ENCODE data around the gene CARMIL3.
"Not testable (repeated sequence)": the region's sequence is repeated elsewhere in the genome, so short reads cannot be mapped to it uniquely, and the experiment has no call there.

The CARMIL3 gene, protein sequence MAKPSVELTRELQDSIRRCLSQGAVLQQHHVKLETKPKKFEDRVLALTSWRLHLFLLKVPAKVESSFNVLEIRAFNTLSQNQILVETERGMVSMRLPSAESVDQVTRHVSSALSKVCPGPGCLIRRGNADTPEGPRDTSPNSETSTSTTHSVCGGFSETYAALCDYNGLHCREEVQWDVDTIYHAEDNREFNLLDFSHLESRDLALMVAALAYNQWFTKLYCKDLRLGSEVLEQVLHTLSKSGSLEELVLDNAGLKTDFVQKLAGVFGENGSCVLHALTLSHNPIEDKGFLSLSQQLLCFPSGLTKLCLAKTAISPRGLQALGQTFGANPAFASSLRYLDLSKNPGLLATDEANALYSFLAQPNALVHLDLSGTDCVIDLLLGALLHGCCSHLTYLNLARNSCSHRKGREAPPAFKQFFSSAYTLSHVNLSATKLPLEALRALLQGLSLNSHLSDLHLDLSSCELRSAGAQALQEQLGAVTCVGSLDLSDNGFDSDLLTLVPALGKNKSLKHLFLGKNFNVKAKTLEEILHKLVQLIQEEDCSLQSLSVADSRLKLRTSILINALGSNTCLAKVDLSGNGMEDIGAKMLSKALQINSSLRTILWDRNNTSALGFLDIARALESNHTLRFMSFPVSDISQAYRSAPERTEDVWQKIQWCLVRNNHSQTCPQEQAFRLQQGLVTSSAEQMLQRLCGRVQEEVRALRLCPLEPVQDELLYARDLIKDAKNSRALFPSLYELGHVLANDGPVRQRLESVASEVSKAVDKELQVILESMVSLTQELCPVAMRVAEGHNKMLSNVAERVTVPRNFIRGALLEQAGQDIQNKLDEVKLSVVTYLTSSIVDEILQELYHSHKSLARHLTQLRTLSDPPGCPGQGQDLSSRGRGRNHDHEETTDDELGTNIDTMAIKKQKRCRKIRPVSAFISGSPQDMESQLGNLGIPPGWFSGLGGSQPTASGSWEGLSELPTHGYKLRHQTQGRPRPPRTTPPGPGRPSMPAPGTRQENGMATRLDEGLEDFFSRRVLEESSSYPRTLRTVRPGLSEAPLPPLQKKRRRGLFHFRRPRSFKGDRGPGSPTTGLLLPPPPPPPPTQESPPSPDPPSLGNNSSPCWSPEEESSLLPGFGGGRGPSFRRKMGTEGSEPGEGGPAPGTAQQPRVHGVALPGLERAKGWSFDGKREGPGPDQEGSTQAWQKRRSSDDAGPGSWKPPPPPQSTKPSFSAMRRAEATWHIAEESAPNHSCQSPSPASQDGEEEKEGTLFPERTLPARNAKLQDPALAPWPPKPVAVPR (N-terminal part only)

DNA sequence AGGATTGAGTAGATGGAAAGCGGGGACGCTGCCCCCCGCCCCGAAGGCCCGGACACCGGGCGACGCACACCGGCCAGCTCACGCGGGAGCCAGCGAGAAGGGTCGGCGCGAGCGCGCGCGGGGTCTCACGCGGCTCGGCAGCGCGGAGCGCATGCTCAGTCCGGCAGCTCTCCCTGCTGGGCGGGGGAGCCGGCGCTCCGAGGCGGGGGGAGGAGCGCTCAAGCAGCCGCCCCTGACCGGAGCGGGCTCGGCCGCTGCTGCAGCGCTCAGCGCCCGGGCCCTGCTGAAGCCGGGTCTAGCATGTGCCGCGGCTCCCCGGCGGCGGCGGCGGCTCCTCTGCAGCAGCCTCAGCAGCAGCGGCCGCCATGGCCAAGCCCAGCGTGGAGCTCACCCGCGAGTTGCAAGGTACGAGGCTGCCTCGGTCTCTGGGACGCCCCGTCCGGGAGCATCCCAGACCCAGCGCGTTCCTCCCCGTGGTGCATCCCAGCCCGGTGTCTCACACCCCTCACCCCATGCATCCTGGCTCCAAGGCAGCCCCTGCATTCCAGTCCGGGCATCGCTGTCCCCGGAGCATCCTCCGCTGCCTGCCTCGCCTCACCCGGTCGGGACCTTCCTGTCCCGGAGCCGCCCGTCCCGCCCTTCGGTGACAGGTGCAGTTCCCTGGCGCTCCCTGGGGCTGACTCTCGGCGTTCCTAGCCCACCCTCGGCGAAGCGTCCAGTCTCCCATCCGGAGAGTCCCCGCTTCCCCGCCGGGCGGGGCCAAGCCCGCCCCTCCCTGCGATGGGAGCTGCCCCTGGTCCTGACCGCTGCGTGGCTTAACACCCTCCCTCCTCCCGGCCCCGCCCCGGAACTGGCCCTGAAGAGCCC, at the start of gene CARMIL3:
Gene CARMIL3, plus strand, starts transcription at position 221 of the 867 bp plus-strand sequence. Its CDS starts 145 bp downstream, at position 366.
- peak; percentile 82 for DNase-seq (ENCODE audit: low spot score)

DNA sequence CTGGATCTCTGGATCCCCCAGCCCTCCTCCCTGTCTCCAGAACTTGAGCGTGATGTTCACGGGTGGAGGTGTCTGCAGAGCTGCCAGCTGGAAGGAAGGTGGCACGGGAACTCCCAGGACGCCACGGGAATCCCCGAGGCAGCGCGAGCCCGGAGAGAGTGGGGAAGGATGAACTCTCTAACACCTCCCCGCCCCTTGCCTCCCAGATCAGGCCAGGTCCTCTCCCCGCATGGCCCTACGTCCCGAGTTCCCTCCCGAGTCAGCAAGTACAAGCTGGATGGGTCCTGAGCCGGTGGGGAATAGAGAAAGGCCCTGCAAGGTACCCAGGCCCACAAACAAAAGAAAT, 45.4 kb upstream of the CARMIL3 start:
- DNase-seq (ENCODE audit: low spot score), result not testable (repeated sequence)

- DNase-seq (ENCODE audit: low spot score), result not testable (repeated sequence)
Measured at GRCh38 chr14:24006817-24007652, 44.8 kb upstream of the CARMIL3 start.

DNA sequence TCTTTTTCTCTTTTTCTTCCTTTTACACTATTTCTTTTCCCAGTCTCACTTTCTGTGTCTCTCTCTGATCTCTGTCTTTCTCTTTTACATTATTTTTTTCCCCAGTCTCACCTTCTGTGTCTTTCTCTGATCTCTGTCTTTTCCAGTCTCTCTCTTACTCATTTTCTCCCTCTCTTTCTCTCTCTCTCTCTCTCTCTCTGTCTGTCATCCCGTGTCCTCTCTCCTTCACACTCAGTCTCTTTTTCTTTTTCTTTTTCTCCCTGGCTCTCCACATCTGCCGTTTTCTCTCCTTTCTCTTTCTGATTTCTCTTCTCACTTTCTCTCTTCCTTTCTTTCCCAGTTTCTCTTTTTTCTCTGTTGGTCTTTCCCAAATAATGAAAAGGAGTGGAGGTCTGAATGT, 40.8 kb upstream of the CARMIL3 start:
- no peak for DNase-seq (ENCODE audit: low spot score)

DNA sequence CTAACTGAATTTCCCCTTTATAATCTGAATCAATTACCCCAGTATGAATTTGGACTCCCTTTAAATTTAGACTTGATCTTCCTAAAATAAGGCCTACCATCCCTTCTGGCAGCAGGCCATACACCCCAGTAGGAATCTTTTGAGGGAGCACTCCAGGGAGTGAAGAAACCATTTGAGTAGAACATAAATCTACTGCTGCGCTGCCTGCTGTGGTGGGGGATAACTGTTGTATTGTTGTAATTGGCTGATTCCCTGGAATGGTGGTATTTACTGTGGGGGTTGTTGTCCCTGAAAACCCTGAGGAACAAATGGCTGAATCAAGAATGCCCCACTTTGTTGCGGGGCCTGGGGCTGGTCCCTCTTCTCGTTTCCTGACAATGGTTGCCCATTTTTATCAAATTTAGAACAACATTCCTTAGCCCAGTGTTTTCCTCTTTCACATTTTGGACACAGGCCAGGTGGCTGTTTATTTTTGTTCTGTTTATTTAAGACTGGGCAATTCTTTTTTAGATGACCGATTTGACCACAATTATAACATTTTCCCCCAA, 39.0 kb upstream of the CARMIL3 start:
- DNase-seq (ENCODE audit: low spot score), result not testable (repeated sequence)

DNA sequence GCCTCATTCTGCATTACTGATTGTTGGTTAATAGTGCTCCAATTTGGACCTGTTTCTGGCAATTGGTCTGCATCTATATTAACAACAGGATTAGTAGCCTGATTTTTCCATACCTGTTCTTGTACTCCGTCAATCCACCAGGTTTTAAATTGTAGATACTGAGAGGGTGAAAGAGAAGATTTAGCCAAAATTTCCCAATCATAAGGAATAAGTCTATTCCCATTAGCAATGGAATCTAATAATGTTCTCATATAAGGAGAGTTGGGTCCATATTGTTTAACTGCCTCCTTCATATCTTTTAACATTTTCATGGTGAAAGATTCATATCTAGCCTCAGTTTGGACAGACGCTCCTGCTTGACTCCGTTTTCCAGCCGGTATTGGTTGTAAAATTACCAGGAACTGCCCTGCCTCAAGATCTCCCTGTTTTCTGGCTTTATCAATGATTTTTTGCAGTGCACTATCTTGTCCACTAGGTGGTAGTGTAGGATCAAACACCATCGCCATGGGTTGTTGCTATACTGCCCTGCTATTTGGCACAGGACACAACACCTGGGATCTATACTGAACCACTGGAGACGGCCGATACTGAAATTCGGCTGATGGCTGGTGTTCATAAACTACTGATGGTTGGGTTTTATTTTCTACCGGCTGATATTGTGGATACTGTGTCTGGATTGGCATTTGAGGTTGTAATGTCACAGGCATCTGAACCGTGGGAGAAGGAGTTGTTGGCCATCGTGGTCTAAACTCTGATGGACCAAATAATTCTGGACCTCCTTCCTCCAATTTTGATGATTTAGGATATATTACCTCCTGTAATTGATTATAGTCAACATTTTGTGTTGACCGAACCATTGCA, 37.9 kb upstream of the CARMIL3 start:
- peak; percentile 72 for DNase-seq (ENCODE audit: low spot score)

- not testable (repeated sequence) for DNase-seq (ENCODE audit: low spot score)
Measured at GRCh38 chr14:24015745-24016144, 36.1 kb upstream of the CARMIL3 start.

GRCh38 chr14:24018978-24019377, 32.8 kb upstream of the CARMIL3 start:
- DNase-seq (ENCODE audit: low spot score), result not testable (repeated sequence)

DNA sequence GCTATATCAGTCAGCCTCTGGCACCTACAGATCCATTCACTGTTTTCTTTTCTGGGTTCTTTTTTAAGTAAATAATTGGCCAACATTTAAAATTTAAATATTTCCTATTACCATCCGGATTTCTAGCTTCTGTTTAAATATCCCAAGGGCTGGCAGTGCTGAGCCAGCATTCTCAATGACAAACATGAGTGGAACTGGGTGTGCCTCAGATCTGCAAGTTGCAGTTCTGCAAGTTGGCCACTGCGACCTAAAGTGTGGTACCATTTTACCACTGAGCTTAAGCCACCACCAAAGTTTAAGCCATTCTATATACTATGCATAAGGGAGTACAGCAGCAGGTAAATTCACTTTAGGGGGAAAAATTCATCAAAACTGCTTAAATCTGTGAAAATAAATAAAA, 31.9 kb upstream of the CARMIL3 start:
- not testable (repeated sequence) for DNase-seq (ENCODE audit: low spot score)

- DNase-seq (ENCODE audit: low spot score), result not testable (repeated sequence)
Measured at GRCh38 chr14:24020520-24020919, 31.3 kb upstream of the CARMIL3 start.

GRCh38 chr14:24024939-24025418, 26.8 kb upstream of the CARMIL3 start:
- not testable (repeated sequence) for DNase-seq (ENCODE audit: low spot score)

GRCh38 chr14:24029687-24030086, 22.1 kb upstream of the CARMIL3 start:
- DNase-seq (ENCODE audit: low spot score), result not testable (repeated sequence)

GRCh38 chr14:24031331-24031730, 20.5 kb upstream of the CARMIL3 start:
- DNase-seq (ENCODE audit: low spot score), result not testable (repeated sequence)

- DNase-seq (ENCODE audit: low spot score), result no peak
Measured at GRCh38 chr14:24032727-24033418, 18.9 kb upstream of the CARMIL3 start.

- DNase-seq (ENCODE audit: low spot score), result not testable (repeated sequence)
Measured at GRCh38 chr14:24035769-24036168, 16.0 kb upstream of the CARMIL3 start.

GRCh38 chr14:24036169-24036962, 15.4 kb upstream of the CARMIL3 start:
- peak; percentile 67 for DNase-seq (ENCODE audit: low spot score)
